ENCODE results near the gene BCOR. TPM values are rescaled to one million over a fixed set of nuclear protein-coding genes. Genes with fewer than 3 reads are reported as not detected.

Gene BCOR
- total and polyA plus RNA-seq, 9 of the 15 experiments (the other 6 are each of a cell fraction or from before 2014, with no cell fraction given) = 27.5 to 113 (median 37.6) TPM

- no peak for TF ChIP-seq ID3 (CRISPR knock-in tag; IDR thresholded peaks at IDR 0.05)
- peak; percentile 57; the same call in 1 of the 2 replicates for TF ChIP-seq ID3 (tag; IDR thresholded peaks at IDR 0.05)
- TF ChIP-seq HMBOX1 (IDR thresholded peaks at IDR 0.05) = no peak
- peak; percentile 35; the same call in 1 of the 2 replicates for TF ChIP-seq MYC (IDR thresholded peaks at IDR 0.05; ENCODE audit: low read depth, low read length)
- no peak for TF ChIP-seq MYC (CRISPR knock-in tag; IDR thresholded peaks at IDR 0.05; ENCODE audit: borderline replicate concordance, low read depth)
- TF ChIP-seq BRD4 (IDR thresholded peaks at IDR 0.05) = no peak
- TF ChIP-seq ZNF263 (CRISPR knock-in tag; IDR thresholded peaks at IDR 0.05; ENCODE audit: borderline replicate concordance) = no peak
- no peak for TF ChIP-seq MXI1 (IDR thresholded peaks at IDR 0.05; ENCODE audit: low read depth, low read length)
- TF ChIP-seq GABPB2 (CRISPR knock-in tag; conservative IDR thresholded peaks at IDR 0.05) = no peak
- TF ChIP-seq E4F1 (CRISPR knock-in tag; IDR thresholded peaks at IDR 0.05; ENCODE audit: borderline replicate concordance) = no peak
- TF ChIP-seq HOMEZ (CRISPR knock-in tag; IDR thresholded peaks at IDR 0.05) = no peak
- no peak for TF ChIP-seq ZNF655 (CRISPR knock-in tag; IDR thresholded peaks at IDR 0.05)
- no peak for TF ChIP-seq ZFP30 (CRISPR knock-in tag; IDR thresholded peaks at IDR 0.05; ENCODE audit: borderline replicate concordance)
- no peak for TF ChIP-seq ZNF212 (CRISPR knock-in tag; IDR thresholded peaks at IDR 0.05)
- TF ChIP-seq SRSF1 (IDR thresholded peaks at IDR 0.05; ENCODE audit: low read depth, low read length) = no peak
- peak; percentile 74 for TF ChIP-seq TEAD4 (IDR thresholded peaks at IDR 0.05; ENCODE audit: low read length)
- TF ChIP-seq TEAD4 (CRISPR knock-in tag; IDR thresholded peaks at IDR 0.05; ENCODE audit: borderline replicate concordance) = no peak
Measured at GRCh38 chrX:40117715-40118285, 20.0 kb upstream of the BCOR start (continued).
